HepG2 (cell line): ENCODE results near the gene EMILIN1. TPM values are rescaled to one million over a fixed set of nuclear protein-coding genes. Genes with fewer than 3 reads are reported as not detected.
A peak's percentile ranks its signal among the peaks of the same experiment; 100 is the strongest.

Source experiments
- FIP1L1 ChIP-seq: fragments of 200-400 bp; formaldehyde crosslinking; IDR thresholded peaks from 2 replicates; pipeline ENCODE4 v1.6.1; 2018; ENCODE audit warnings: low read depth, mild to moderate bottlenecking, low read length, moderate library complexity, borderline replicate concordance; ENCODE audit not compliant: insufficient read depth
- MAZ ChIP-seq, 2 experiments: sonication (generic) in 1 of 2; formaldehyde crosslinking in 1 of 2; IDR thresholded peaks; 2 replicates each; pipeline versions ENCODE4 v1.5.0 to v1.6.1; 2012 to 2020; ENCODE audit warnings: low read depth in 2 of 2, mild to moderate bottlenecking in 2 of 2, borderline replicate concordance in 1 of 2, improper control_type of control experiment in 1 of 2, low read length in 1 of 2, missing genetic modification reagents in 1 of 2, moderate library complexity in 1 of 2
- MED1 ChIP-seq: sonication (generic); formaldehyde crosslinking; IDR thresholded peaks from 2 replicates; pipeline ENCODE4 v1.4.0; 2020; ENCODE audit warnings: missing genetic modification reagents
- MZF1 ChIP-seq: sonication (generic); formaldehyde crosslinking; IDR thresholded peaks from 2 replicates; pipeline ENCODE4 v1.8.1; 2023; ENCODE audit warnings: mild to moderate bottlenecking, missing genetic modification reagents, borderline replicate concordance
- NR1H2 ChIP-seq: sonication (generic); formaldehyde crosslinking; IDR thresholded peaks from 2 replicates; pipeline ENCODE4 v1.8.1; 2022; ENCODE audit warnings: low read depth, missing genetic modification reagents, borderline replicate concordance
- RBM39 ChIP-seq: fragments of 200-400 bp; formaldehyde crosslinking; IDR thresholded peaks from one replicate; pipeline ENCODE4 v1.6.1; 2018; ENCODE audit warnings: antibody characterized with exemption, mild to moderate bottlenecking, low read depth, low read length; ENCODE audit not compliant: poor library complexity, severe bottlenecking
- RFX1 ChIP-seq: fragments of 450-650 bp; IDR thresholded peaks from 2 replicates; pipeline ENCODE4 v1.6.1; 2017
- SAFB2 ChIP-seq: sonication (generic); formaldehyde crosslinking; IDR thresholded peaks from 2 replicates; pipeline ENCODE4 v1.5.1; 2020; ENCODE audit warnings: missing genetic modification reagents, low read depth, mild to moderate bottlenecking, borderline replicate concordance
- SP2 ChIP-seq: sonication (generic); formaldehyde crosslinking; IDR thresholded peaks from 2 replicates; pipeline ENCODE4 v1.5.1; 2020; ENCODE audit warnings: mild to moderate bottlenecking, missing genetic modification reagents
- TRIM24 ChIP-seq: sonication (generic); formaldehyde crosslinking; IDR thresholded peaks from 2 replicates; pipeline ENCODE4 v1.8.0; 2022; ENCODE audit warnings: mild to moderate bottlenecking, missing genetic modification reagents
- ZBTB8A ChIP-seq: sonication (generic); formaldehyde crosslinking; IDR thresholded peaks from 2 replicates; pipeline ENCODE4 v1.4.0; 2020; ENCODE audit warnings: mild to moderate bottlenecking, low read depth, missing genetic modification reagents, borderline replicate concordance
- ZNF431 ChIP-seq: sonication (generic); formaldehyde crosslinking; IDR thresholded peaks from 2 replicates; pipeline ENCODE4 v1.9.0; 2022; ENCODE audit warnings: missing genetic modification reagents, low read depth, mild to moderate bottlenecking, borderline replicate concordance
- ZNF768 ChIP-seq: sonication (generic); formaldehyde crosslinking; IDR thresholded peaks from 2 replicates; pipeline ENCODE4 v1.4.0; 2020; ENCODE audit warnings: missing genetic modification reagents
- polyA plus RNA-seq, 8 experiments: library from polyadenylated mRNA; depleted of rRNA in 3 of 8; stranded (reverse) in 7 of 8; unstranded in 1 of 8; fragments of >200 nt; fragmentation: Illumina TruSeq in 4 of 8; extraction: Trizol in 4 of 8; gene quantifications; 2 replicates each; pipeline versions ENCODE4 v1.2.1 to v1.2.3, GENCODE V29; 2011 to 2016; ENCODE audit warnings: low read depth in 4 of 8, missing spikeins in 1 of 8, mixed read lengths in 1 of 8; ENCODE audit not compliant: insufficient read depth in 1 of 8
- total RNA-seq, 5 experiments: library from RNA; depleted of rRNA; stranded (reverse); fragments of >200 nt; fragmentation: Illumina TruSeq; extraction: Trizol; gene quantifications; 2 replicates each; pipeline ENCODE4 v1.2.3, GENCODE V29; 2016; ENCODE audit warnings: low read depth in 1 of 5
- TF ChIP-seq, protein P1 (sequence below): sonication (generic); formaldehyde crosslinking; IDR thresholded peaks from 2 replicates; pipeline ENCODE4 v1.5.0; 2020; ENCODE audit warnings: mild to moderate bottlenecking, missing genetic modification reagents, borderline replicate concordance
- TF ChIP-seq, protein P2 (sequence below): sonication (generic); formaldehyde crosslinking; conservative IDR thresholded peaks from 2 replicates; pipeline ENCODE4 v1.4.0; 2020; ENCODE audit warnings: missing genetic modification reagents
- TF ChIP-seq, protein P3 (sequence below): sonication (generic); formaldehyde crosslinking; IDR thresholded peaks from 2 replicates; pipeline ENCODE4 v1.8.1; 2023; ENCODE audit warnings: missing genetic modification reagents, mild to moderate bottlenecking, borderline replicate concordance

EMILIN1 gene
- total and polyA plus RNA-seq, 2 of the 13 experiments (the other 11 are each of a cell fraction or from before 2014, with no cell fraction given): 8.1 to 9.7 TPM

DNA sequence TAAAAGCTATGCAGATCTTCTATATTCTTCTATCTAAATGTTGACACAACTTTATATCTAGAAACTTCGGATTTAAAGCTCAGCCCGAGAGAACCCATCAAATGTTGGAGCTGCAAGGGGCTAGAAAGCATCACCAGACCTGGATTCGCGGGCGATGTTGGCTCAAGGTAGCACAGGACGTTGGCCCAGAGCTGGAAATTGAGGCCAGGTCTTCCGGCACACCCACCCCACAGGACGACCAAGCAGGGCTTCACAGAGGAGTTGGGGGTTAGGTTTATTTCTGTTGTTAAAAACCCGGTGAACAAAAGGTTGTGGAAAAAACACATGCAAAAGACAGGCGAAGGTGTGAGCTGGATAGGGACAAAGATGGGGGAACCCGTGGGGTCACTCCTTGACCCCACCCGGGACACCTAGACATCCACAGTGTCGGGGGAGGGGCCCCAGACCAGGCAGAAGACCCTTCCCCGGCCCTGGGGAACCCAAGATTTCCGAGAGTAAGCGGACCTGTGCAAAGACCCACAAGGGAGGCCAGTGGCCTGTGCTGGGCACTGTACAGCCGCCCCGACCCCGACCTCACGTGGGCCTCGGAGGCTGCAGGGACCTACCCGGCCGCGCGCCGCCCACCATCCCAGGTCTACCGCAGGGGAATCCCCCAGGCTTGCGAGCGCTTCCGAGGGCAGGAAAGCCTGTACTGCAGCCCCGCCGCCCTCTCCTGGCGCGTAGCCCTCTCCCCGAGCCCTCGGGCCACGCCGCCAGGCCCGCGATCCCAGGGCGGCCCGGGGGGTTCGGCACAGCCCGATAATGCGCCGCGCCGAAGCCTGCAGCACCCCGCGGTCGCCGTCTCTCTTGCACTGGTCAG, 28.8 kb upstream of the EMILIN1 start (continued):
- TF ChIP-seq, protein P1, sequence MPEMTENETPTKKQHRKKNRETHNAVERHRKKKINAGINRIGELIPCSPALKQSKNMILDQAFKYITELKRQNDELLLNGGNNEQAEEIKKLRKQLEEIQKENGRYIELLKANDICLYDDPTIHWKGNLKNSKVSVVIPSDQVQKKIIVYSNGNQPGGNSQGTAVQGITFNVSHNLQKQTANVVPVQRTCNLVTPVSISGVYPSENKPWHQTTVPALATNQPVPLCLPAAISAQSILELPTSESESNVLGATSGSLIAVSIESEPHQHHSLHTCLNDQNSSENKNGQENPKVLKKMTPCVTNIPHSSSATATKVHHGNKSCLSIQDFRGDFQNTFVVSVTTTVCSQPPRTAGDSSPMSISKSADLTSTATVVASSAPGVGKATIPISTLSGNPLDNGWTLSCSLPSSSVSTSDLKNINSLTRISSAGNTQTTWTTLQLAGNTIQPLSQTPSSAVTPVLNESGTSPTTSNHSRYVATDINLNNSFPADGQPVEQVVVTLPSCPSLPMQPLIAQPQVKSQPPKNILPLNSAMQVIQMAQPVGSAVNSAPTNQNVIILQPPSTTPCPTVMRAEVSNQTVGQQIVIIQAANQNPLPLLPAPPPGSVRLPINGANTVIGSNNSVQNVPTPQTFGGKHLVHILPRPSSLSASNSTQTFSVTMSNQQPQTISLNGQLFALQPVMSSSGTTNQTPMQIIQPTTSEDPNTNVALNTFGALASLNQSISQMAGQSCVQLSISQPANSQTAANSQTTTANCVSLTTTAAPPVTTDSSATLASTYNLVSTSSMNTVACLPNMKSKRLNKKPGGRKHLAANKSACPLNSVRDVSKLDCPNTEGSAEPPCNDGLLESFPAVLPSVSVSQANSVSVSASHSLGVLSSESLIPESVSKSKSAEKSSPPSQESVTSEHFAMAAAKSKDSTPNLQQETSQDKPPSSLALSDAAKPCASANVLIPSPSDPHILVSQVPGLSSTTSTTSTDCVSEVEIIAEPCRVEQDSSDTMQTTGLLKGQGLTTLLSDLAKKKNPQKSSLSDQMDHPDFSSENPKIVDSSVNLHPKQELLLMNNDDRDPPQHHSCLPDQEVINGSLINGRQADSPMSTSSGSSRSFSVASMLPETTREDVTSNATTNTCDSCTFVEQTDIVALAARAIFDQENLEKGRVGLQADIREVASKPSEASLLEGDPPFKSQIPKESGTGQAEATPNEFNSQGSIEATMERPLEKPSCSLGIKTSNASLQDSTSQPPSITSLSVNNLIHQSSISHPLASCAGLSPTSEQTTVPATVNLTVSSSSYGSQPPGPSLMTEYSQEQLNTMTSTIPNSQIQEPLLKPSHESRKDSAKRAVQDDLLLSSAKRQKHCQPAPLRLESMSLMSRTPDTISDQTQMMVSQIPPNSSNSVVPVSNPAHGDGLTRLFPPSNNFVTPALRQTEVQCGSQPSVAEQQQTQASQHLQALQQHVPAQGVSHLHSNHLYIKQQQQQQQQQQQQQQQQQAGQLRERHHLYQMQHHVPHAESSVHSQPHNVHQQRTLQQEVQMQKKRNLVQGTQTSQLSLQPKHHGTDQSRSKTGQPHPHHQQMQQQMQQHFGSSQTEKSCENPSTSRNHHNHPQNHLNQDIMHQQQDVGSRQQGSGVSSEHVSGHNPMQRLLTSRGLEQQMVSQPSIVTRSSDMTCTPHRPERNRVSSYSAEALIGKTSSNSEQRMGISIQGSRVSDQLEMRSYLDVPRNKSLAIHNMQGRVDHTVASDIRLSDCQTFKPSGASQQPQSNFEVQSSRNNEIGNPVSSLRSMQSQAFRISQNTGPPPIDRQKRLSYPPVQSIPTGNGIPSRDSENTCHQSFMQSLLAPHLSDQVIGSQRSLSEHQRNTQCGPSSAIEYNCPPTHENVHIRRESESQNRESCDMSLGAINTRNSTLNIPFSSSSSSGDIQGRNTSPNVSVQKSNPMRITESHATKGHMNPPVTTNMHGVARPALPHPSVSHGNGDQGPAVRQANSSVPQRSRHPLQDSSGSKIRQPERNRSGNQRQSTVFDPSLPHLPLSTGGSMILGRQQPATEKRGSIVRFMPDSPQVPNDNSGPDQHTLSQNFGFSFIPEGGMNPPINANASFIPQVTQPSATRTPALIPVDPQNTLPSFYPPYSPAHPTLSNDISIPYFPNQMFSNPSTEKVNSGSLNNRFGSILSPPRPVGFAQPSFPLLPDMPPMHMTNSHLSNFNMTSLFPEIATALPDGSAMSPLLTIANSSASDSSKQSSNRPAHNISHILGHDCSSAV (CRISPR knock-in tag): 0 out of 2 replicates have a peak, but pooled peaks have one; percentile 13
- TF ChIP-seq SP2 (CRISPR knock-in tag) (0 out of 2 replicates have a peak, but pooled peaks have one; percentile 31), ZNF431 (CRISPR knock-in tag) (0 out of 2 replicates have a peak, but pooled peaks have one; percentile 1), TRIM24 (CRISPR knock-in tag) (0 out of 2 replicates have a peak, but pooled peaks have one; percentile 15), MAZ (IDR thresholded peaks at IDR 0.05; ENCODE audit: borderline replicate concordance, low read depth, low read length) (no peak), MAZ (CRISPR knock-in tag; IDR thresholded peaks at IDR 0.05; ENCODE audit: low read depth) (peak; percentile 32; the same call in 1 of the 2 replicates), ZNF768 (peak; percentile 66), ZBTB8A (CRISPR knock-in tag) (0 out of 2 replicates have a peak, but pooled peaks have one; percentile 11), RBM39 (peak; percentile 84), SAFB2 (CRISPR knock-in tag) (0 out of 2 replicates have a peak, but pooled peaks have one; percentile 20), RFX1 (no peak), MED1 (0 out of 2 replicates have a peak, but pooled peaks have one; percentile 8), MZF1 (no peak), NR1H2 (CRISPR knock-in tag) (no peak; the same call in none of the 2 replicates), FIP1L1 (0 out of 2 replicates have a peak, but pooled peaks have one; percentile 29)
- TF ChIP-seq, protein P2, sequence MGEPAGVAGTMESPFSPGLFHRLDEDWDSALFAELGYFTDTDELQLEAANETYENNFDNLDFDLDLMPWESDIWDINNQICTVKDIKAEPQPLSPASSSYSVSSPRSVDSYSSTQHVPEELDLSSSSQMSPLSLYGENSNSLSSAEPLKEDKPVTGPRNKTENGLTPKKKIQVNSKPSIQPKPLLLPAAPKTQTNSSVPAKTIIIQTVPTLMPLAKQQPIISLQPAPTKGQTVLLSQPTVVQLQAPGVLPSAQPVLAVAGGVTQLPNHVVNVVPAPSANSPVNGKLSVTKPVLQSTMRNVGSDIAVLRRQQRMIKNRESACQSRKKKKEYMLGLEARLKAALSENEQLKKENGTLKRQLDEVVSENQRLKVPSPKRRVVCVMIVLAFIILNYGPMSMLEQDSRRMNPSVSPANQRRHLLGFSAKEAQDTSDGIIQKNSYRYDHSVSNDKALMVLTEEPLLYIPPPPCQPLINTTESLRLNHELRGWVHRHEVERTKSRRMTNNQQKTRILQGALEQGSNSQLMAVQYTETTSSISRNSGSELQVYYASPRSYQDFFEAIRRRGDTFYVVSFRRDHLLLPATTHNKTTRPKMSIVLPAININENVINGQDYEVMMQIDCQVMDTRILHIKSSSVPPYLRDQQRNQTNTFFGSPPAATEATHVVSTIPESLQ (CRISPR knock-in tag): no peak
- TF ChIP-seq, protein P3, sequence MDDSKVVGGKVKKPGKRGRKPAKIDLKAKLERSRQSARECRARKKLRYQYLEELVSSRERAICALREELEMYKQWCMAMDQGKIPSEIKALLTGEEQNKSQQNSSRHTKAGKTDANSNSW (CRISPR knock-in tag): 0 out of 2 replicates have a peak, but pooled peaks have one; percentile 21
